Nephron progenitor cell (in vitro differentiated cells): ENCODE measurements around the gene XPO6.

Experiments
- DNase-seq: peaks from one replicate; pipeline ENCODE4 v3.0.0; 2021
- H3K27ac Mint-ChIP-seq: 2 replicates; pipeline ENCODE4 v1.8.0; 2021; ENCODE audit warnings: mild to moderate bottlenecking, moderate library complexity, mixed read lengths
- H3K27me3 Mint-ChIP-seq: 2 replicates; pipeline ENCODE4 v1.8.0; 2021; ENCODE audit warnings: mild to moderate bottlenecking, low read depth, mixed read lengths; ENCODE audit not compliant: poor library complexity
- H3K36me3 Mint-ChIP-seq: 2 replicates; pipeline ENCODE4 v1.8.0; 2021; ENCODE audit warnings: low read depth, mixed read lengths
- H3K4me1 Mint-ChIP-seq: 2 replicates; pipeline ENCODE4 v1.8.0; 2021; ENCODE audit warnings: mixed read lengths
- H3K4me3 Mint-ChIP-seq: 2 replicates; pipeline ENCODE4 v1.8.0; 2021; ENCODE audit warnings: mild to moderate bottlenecking, moderate library complexity, mixed read lengths
- H3K9me3 Mint-ChIP-seq: 2 replicates; pipeline ENCODE4 v1.8.0; 2021; ENCODE audit warnings: mild to moderate bottlenecking, moderate library complexity, mixed read lengths
- TF ChIP-seq, protein P1 (sequence below): fragments of 200-600 bp; sonication (generic); IDR thresholded peaks from 2 replicates; pipeline ENCODE4 v1.5.0; 2021; ENCODE audit warnings: antibody characterized with exemption

XPO6 gene

DNA sequence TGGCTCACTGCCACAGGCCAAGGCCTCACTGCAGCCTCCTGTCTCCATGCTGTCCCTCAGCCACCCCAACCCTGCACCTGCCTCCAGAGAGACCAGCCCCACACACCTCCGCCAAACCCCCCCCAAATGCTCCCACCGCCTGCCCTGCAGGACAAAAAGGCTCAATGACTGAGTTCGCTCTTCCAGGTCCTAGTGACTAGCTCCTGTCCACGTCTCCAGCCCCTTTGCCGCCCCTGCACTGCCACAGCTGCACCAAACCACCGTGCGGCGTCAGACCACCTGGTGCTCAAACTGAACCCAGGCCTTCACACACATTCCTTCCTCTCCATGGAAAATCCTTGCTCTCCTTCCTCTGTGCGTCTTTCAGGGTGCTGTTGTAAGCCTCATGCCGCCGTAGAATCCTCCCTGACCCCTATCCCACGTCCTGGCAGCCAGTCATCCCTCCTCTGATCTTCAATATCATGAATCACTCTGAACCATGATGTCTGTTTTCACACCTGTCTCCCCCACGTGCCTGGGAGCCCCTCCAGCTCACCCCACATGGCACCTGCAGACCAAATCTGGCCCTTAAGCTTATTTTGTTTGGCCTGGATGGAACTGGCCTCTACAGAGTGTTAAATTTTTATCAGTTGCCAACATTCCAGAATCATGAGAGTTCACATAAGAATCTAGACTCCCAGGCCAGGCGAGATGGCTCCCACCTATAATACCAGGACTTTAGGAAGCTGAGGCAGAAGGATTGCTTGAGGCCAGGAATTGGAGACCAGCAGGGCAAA, 144.0 kb downstream of the XPO6 start:
- no peaks in the 10 kb centered on the region for H3K36me3 Mint-ChIP-seq
- H3K27ac Mint-ChIP-seq = no peak overlapping the region
- H3K9me3 Mint-ChIP-seq = no peaks in the 10 kb centered on the region
- H3K4me3 Mint-ChIP-seq = no peak overlapping the region
- peaks cover 68% of the 10 kb centered on the region for H3K27me3 Mint-ChIP-seq
- H3K4me1 Mint-ChIP-seq = peaks cover 5% of the 10 kb centered on the region
- DNase-seq = no peak
- TF ChIP-seq, protein P1, sequence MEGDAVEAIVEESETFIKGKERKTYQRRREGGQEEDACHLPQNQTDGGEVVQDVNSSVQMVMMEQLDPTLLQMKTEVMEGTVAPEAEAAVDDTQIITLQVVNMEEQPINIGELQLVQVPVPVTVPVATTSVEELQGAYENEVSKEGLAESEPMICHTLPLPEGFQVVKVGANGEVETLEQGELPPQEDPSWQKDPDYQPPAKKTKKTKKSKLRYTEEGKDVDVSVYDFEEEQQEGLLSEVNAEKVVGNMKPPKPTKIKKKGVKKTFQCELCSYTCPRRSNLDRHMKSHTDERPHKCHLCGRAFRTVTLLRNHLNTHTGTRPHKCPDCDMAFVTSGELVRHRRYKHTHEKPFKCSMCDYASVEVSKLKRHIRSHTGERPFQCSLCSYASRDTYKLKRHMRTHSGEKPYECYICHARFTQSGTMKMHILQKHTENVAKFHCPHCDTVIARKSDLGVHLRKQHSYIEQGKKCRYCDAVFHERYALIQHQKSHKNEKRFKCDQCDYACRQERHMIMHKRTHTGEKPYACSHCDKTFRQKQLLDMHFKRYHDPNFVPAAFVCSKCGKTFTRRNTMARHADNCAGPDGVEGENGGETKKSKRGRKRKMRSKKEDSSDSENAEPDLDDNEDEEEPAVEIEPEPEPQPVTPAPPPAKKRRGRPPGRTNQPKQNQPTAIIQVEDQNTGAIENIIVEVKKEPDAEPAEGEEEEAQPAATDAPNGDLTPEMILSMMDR = no peak

DNA sequence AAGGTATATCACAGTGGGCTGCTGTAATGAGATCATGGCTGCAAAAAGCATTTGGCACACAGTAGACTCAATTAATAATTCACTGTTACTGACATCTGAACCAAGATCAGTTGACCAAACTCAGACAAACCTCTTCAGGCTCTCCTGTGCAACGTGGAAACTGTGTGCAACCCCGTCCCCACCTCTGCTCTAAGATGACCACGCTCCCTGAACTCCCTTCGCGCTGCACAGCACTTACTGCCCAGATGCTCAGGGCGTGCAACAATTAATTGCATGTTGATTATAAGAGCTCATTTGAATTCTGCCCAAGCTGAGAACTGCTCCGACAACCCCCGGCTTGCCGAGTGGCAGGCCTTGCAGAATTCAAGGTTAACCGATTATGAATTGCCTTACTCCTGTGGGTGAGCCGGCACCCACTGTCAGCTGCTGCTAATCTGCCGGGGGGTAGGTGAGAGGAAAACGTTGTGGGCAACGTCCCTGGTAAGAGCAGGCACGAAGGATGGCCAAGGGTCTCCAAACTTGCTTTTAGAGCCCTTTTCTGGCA, 147.0 kb downstream of the XPO6 start:
- H3K36me3 Mint-ChIP-seq = no peaks in the 10 kb centered on the region
- H3K4me1 Mint-ChIP-seq = peaks cover 5% of the 10 kb centered on the region
- H3K9me3 Mint-ChIP-seq = no peaks in the 10 kb centered on the region
- TF ChIP-seq, protein P1 = no peak
- H3K27ac Mint-ChIP-seq = no peak overlapping the region
- peak overlapping the region; percentile 41 for H3K4me3 Mint-ChIP-seq
- H3K27me3 Mint-ChIP-seq = peaks cover 78% of the 10 kb centered on the region
- DNase-seq = no peak

DNA sequence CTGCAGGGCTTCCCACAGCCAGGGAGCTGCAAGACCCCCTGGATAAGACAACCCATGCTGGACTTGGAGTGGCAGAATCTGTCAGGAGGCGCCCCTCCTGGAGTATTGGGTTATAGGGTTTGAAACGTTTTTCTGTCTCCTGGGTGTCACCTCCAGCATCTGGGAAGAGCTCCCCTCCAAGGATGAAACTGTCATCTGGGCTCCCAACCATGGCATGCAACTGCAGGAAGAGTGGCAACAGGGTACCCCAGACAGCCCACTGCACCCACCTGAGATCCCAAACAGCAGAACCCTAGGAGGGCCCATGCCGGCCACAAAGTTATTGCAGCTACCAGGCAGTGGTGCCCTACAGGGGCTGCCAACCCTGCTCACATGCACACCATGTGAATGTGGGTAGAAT, 147.6 kb downstream of the XPO6 start:
- Mint-ChIP-seq H3K4me1 (peaks cover 5% of the 10 kb centered on the region), H3K4me3 (no peak overlapping the region), H3K36me3 (no peaks in the 10 kb centered on the region), H3K9me3 (no peaks in the 10 kb centered on the region), H3K27me3 (peaks cover 83% of the 10 kb centered on the region), H3K27ac (no peak overlapping the region)
- no peak for DNase-seq
- TF ChIP-seq, protein P1 = no peak

DNA sequence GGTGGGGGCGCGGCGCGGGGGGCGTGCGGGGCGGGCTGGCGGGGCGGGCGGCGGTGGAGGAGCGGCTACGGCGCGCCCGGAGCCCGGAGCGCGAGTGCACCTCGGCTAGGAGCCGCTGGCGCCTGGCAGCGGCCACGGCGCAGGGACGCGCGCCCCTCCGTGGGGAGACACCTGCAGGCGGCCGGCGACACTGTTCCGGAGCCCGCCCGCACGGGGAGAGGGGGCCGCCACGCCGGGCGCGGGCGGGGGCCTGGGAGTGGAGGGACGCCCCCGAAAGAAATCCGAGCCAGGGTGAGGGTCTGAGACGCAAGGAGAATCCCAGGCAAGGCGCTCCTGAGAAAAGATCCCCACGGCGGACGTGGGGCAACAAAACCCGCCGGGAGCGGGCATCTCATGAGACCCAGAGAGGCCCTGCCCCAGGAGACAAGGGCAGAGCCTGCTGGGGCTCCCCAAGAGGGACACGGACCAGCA, 148.1 kb downstream of the XPO6 start, which contains the start of gene GSG1L:
GSG1L (minus strand) TSS at position 124 of the 471 bp plus-strand sequence. CDS start 290 bp downstream, outside the sequence.
- peaks cover 85% of the 10 kb centered on the region for H3K27me3 Mint-ChIP-seq
- TF ChIP-seq, protein P1 = peak; percentile 18
- H3K36me3 Mint-ChIP-seq = no peaks in the 10 kb centered on the region
- peaks cover 5% of the 10 kb centered on the region for H3K4me1 Mint-ChIP-seq
- H3K27ac Mint-ChIP-seq = no peak within 1 kb of the TSS
- H3K4me3 Mint-ChIP-seq = peak within 1 kb of the TSS; percentile 61
- no peaks in the 10 kb centered on the region for H3K9me3 Mint-ChIP-seq
- DNase-seq = peak; percentile 59

DNA sequence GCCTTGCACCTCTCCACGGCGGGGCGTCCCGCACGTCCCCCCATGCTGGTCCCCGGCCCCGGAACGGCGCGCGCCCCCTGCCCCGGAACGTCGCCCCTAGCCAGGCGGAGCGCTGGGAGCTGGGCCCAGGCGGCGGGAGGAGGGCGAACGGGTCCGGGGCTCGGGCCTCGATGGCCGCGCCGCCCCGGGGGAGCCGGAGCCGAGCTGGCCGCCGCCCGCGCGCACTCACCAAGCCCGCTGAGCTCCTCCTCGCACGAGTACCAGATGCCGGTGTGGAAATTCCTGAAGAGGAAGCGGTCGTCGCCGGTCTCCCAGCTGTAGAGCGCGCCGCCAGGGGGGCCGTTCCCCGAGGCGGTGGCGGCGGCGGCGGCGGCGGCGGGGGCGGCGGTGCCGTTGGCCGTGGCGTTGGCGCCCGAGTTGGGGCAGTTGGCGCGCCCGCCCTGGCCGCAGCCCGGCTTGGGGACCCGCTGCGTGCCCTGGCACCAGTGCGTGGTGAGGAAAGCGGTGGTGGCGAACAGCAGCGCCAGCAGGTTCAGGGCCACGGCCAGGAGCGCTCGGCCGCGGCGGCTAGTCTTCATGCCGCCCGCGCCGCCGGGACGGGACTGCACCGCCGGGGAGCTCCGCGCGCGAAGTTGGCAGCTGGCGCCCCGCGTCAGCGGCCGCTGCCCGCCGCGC, 148.8 kb downstream of the XPO6 start:
- TF ChIP-seq, protein P1 = no peak
- H3K4me3 Mint-ChIP-seq = no peak overlapping the region
- H3K36me3 Mint-ChIP-seq = no peaks in the 10 kb centered on the region
- H3K27me3 Mint-ChIP-seq = peaks cover 87% of the 10 kb centered on the region
- peak; percentile 64 for DNase-seq
- H3K9me3 Mint-ChIP-seq = no peaks in the 10 kb centered on the region
- H3K4me1 Mint-ChIP-seq = peaks cover 4% of the 10 kb centered on the region
- H3K27ac Mint-ChIP-seq = no peak overlapping the region
